Tibial artery (tissue), 4 donors: Measurements from ENCODE around the gene PIK3R1.
"Not testable (repeated sequence)": the region's sequence is repeated elsewhere in the genome, so short reads cannot be mapped to it uniquely, and the experiment has no call there.

Source experiments
- DNase-seq, 2 donors: peaks; one replicate each; pipeline ENCODE4 v3.0.0-alpha.2; 2019
- H3K27ac ChIP-seq, 2 donors: fragments of 200-600 bp; sonication (generic) in 1 of 2; 1 replicate in 1 of 2; 2 replicates in 1 of 2; pipeline ENCODE4 v1.5.1; 2018 to 2019; ENCODE audit warnings: mild to moderate bottlenecking in 1 of 2
- H3K27me3 ChIP-seq, 2 donors: fragments of 200-600 bp; sonication (generic) in 1 of 2; one replicate each; pipeline versions ENCODE4 v1.5.1 to v1.6.0; 2016 to 2019
- H3K36me3 ChIP-seq, 3 donors: fragments of 200-600 bp; sonication (generic) in 2 of 3; one replicate each; pipeline ENCODE4 v1.5.1; 2016 to 2019; ENCODE audit warnings: mild to moderate bottlenecking in 2 of 3
- H3K4me1 ChIP-seq, 4 donors: fragments of 200-600 bp; sonication (generic) in 2 of 4; 1 replicate in 3 of 4; 2 replicates in 1 of 4; pipeline ENCODE4 v1.5.1; 2016 to 2019
- H3K4me3 ChIP-seq, 2 donors: fragments of 200-600 bp; sonication (generic) in 1 of 2; 1 replicate in 1 of 2; 2 replicates in 1 of 2; pipeline ENCODE4 v1.5.1; 2018 to 2019; ENCODE audit warnings: mild to moderate bottlenecking in 2 of 2
- H3K9me3 ChIP-seq, 3 donors: fragments of 200-600 bp; sonication (generic) in 1 of 3; one replicate each; pipeline ENCODE4 v1.5.1; 2016 to 2019
- intact Hi-C: fragments of 100-400 bp; cut with DNase I; formaldehyde crosslinking; loops from one replicate; pipeline ENCODE4 v1.15.0; 2023; ENCODE audit warnings: low total_unique reads
- TF ChIP-seq, protein P1 (sequence below), 2 experiments: fragments of 200-600 bp in 1 of 2; fragments of 450-650 bp in 1 of 2; IDR thresholded peaks; one replicate each; pipeline ENCODE4 v1.5.1; 2017 to 2019; ENCODE audit warnings: antibody characterized with exemption in 2 of 2, mild to moderate bottlenecking in 1 of 2, moderate library complexity in 1 of 2

The PIK3R1 gene

DNA sequence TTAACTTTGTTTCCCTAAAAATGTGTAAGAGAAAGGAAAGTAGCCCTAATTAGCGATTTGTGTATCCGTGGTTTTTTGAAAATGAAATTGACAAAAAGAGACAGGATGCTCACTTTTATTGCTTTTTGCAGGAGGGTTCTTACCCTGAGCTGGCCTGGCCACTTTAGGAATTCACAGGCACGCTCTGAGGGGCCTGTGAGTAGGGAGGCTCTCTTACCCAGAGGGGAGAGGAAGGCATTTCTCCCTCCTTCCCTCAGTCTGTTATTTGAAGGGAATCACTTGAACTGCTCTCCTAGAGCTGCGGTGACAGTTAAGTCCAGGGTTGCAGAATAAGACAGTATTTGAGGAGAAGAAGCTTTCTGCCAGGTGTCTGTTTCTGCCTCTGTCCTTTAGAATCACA lies 16.7 kb downstream of the PIK3R1 start:
- no peak for DNase-seq
- Histone ChIP-seq H3K36me3 (peaks cover 20 to 28% (median 27%) of the 10 kb centered on the region in 3 donors), H3K4me3 (no peak overlapping the region), H3K9me3 (no peaks in the 10 kb centered on the region), H3K4me1 (peaks cover 0 to 78% (median 43%) of the 10 kb centered on the region in 4 donors), H3K27me3 (no peaks in the 10 kb centered on the region), H3K27ac (no peak overlapping the region)
- TF ChIP-seq, protein P1, sequence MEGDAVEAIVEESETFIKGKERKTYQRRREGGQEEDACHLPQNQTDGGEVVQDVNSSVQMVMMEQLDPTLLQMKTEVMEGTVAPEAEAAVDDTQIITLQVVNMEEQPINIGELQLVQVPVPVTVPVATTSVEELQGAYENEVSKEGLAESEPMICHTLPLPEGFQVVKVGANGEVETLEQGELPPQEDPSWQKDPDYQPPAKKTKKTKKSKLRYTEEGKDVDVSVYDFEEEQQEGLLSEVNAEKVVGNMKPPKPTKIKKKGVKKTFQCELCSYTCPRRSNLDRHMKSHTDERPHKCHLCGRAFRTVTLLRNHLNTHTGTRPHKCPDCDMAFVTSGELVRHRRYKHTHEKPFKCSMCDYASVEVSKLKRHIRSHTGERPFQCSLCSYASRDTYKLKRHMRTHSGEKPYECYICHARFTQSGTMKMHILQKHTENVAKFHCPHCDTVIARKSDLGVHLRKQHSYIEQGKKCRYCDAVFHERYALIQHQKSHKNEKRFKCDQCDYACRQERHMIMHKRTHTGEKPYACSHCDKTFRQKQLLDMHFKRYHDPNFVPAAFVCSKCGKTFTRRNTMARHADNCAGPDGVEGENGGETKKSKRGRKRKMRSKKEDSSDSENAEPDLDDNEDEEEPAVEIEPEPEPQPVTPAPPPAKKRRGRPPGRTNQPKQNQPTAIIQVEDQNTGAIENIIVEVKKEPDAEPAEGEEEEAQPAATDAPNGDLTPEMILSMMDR (IDR thresholded peaks at IDR 0.05), result no peak
- intact Hi-C loops, result no loop called here

DNA sequence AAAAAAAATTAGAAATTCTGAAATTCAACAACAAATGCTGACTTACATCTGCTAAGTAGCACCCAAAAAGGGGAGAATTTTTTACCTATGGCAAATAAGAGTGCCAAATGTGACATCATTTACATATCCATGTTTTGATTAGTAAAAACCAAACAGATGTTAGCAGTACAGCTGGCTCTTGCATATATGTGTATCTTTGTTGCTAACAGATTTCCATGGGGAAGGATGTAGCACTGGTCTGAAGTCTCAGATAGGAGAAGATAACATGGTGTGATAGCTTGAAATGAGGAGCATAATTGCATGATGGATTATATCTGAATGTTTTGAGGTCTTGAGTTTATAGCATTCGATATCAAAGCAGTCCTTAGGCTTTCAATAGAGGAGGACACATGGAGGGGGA lies 17.5 kb downstream of the PIK3R1 start:
- H3K9me3 ChIP-seq, result no peaks in the 10 kb centered on the region
- TF ChIP-seq, protein P1 (IDR thresholded peaks at IDR 0.05), result no peak
- intact Hi-C loops, result no loop called here
- no peak for DNase-seq
- H3K4me3 ChIP-seq, result no peak overlapping the region
- peaks cover 0 to 86% (median 49%) of the 10 kb centered on the region in 4 donors for H3K4me1 ChIP-seq
- peaks cover 12 to 21% (median 19%) of the 10 kb centered on the region in 3 donors for H3K36me3 ChIP-seq
- no peaks in the 10 kb centered on the region for H3K27me3 ChIP-seq
- H3K27ac ChIP-seq, result no peak overlapping the region

DNA sequence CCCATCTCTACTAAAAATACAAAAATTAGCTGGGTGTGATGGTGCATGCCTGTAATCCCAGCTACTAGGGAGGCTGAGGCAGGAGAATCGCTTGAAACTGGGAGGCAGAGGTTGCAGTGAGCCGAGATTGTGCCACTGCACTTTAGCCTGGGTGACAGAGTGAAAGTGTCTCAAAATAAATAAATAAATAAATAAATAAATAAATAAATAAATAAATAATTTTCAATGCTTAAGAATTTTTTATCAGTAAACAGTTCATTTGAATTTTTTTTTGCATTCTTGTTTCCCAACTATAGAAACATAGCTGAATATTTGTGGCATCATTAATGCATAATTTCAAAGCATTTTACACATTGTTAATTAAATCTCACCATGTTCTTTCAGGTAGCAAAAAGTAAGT lies 19.7 kb downstream of the PIK3R1 start:
- intact Hi-C loops, DNase-seq: not testable (repeated sequence)
- peaks cover 0 to 92% (median 55%) of the 10 kb centered on the region in 4 donors for H3K4me1 ChIP-seq

DNA sequence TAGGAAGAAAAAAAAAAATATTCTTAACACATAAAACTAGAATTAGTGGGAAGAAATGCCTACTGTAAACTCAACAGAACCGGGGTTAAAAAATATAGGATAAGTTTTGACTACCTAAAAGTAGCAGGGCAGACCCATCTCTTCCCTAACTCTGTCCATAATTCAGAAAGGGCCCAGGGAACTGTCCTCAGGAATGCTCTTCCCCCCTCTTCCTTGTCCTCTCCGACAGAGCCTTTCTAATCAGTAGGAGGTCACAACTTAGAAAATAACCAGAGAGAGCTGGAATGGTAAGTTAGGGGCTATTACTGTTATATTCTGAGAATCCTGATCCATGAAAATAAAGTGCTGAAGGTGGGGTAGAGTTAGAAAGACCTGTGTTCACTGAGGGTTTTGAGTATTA lies 22.2 kb downstream of the PIK3R1 start:
- H3K36me3 ChIP-seq, result no peaks in the 10 kb centered on the region
- no peaks in the 10 kb centered on the region for H3K9me3 ChIP-seq
- intact Hi-C loops, result no loop called here
- H3K4me1 ChIP-seq, result peaks cover 0 to 92% (median 54%) of the 10 kb centered on the region in 4 donors
- no peak overlapping the region for H3K27ac ChIP-seq
- no peak overlapping the region for H3K4me3 ChIP-seq
- TF ChIP-seq, protein P1 (IDR thresholded peaks at IDR 0.05), result no peak
- no peak for DNase-seq
- H3K27me3 ChIP-seq, result no peaks in the 10 kb centered on the region

More for the DNA sequence above, 19.7 kb downstream of the PIK3R1 start:
- not testable (repeated sequence) for H3K9me3 ChIP-seq, H3K27ac ChIP-seq, H3K27me3 ChIP-seq, H3K4me3 ChIP-seq
- H3K36me3 ChIP-seq, result peaks cover 8 to 14% (median 11%) of the 10 kb centered on the region in 3 donors

DNA sequence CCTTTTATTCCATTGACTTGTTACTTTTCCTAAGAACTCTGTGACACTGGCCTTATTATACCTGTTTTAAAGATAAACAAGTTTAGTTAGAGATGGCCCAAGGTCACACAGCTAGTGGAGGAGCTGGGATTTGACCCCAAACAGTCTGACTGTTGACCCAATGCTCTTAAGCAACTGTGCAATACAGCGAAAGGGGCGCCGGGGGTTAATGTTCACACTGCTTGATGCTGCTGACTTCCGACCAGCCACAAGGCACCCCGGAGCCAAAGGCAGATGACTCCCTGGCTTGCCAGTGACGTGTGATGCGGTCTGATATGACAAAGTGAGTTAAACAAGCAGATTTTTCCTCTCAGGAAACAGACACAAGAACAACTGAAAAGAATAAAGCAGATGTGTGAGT lies 23.9 kb downstream of the PIK3R1 start:
- TF ChIP-seq, protein P1 (IDR thresholded peaks at IDR 0.05), result no peak
- Histone ChIP-seq H3K9me3 (no peaks in the 10 kb centered on the region), H3K27ac (peak overlapping the region; percentile 45 to 46), H3K27me3 (no peaks in the 10 kb centered on the region), H3K36me3 (no peaks in the 10 kb centered on the region), H3K4me1 (peaks cover 0 to 91% (median 62%) of the 10 kb centered on the region in 4 donors), H3K4me3 (peak overlapping the region in 1 of 2 donors; percentile 15)
- peak; percentile 83 to 87 for DNase-seq
- intact Hi-C loops, result no loop called here

DNA sequence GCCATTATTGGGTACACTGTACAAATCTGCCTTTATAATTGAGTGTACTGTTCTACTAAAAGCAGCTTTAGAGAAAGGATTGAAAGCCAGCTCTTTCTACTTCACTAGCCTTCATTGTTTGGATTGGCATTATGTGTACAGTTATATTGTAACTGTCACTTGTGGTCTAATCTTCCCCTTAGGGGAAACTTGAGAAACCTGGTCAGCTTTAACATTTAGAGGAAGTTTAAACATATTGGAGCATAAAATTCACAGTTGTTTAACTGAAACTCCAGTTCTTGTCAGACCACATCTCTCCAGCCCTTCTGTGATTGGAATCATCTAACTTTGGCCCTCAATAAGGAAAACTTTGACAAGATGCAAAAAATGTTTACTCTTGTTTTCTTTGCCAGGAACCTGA lies 24.6 kb downstream of the PIK3R1 start:
- intact Hi-C loops, result no loop called here
- peak overlapping the region; percentile 45 to 46 for H3K27ac ChIP-seq
- DNase-seq, result no peak
- no peak overlapping the region for H3K4me3 ChIP-seq
- TF ChIP-seq, protein P1 (IDR thresholded peaks at IDR 0.05), result no peak
- peaks cover 0 to 91% (median 68%) of the 10 kb centered on the region in 4 donors for H3K4me1 ChIP-seq
- H3K27me3 ChIP-seq, result no peaks in the 10 kb centered on the region
- no peaks in the 10 kb centered on the region for H3K9me3 ChIP-seq
- H3K36me3 ChIP-seq, result no peaks in the 10 kb centered on the region
